Nephron (organoid): ENCODE data around the gene ZC3H12D.

ENCODE experiments used
- H3K27ac Mint-ChIP-seq, 3 experiments: 2 replicates each; pipeline ENCODE4 v1.8.0; 2020; ENCODE audit warnings: mixed read lengths in 3 of 3, mild to moderate bottlenecking in 2 of 3, moderate library complexity in 1 of 3
- H3K27me3 Mint-ChIP-seq: 2 replicates; pipeline ENCODE4 v1.8.0; 2021; ENCODE audit warnings: low read depth, mild to moderate bottlenecking, moderate library complexity, mixed read lengths
- H3K36me3 Mint-ChIP-seq: 2 replicates; pipeline ENCODE4 v1.8.0; 2020; ENCODE audit warnings: low read depth, mixed read lengths
- H3K4me1 Mint-ChIP-seq: 2 replicates; pipeline ENCODE4 v1.8.0; 2020; ENCODE audit warnings: mixed read lengths
- H3K4me3 Mint-ChIP-seq, 3 experiments: 2 replicates each; pipeline ENCODE4 v1.8.0; 2020; ENCODE audit warnings: mild to moderate bottlenecking in 3 of 3, mixed read lengths in 3 of 3, moderate library complexity in 2 of 3
- H3K9me3 Mint-ChIP-seq: 2 replicates; pipeline ENCODE4 v1.8.0; 2020; ENCODE audit warnings: mixed read lengths
- TF ChIP-seq, protein P1 (sequence below), 3 experiments: fragments of 200-600 bp; sonication (generic); IDR thresholded peaks; one replicate each; pipeline ENCODE4 v1.5.0; 2021; ENCODE audit warnings: antibody characterized with exemption in 3 of 3; ENCODE audit not compliant: unreplicated experiment in 3 of 3

ZC3H12D gene

GRCh38 chr6:149451376-149452036 is 33.3 kb downstream of the ZC3H12D start:
- TF ChIP-seq, protein P1, sequence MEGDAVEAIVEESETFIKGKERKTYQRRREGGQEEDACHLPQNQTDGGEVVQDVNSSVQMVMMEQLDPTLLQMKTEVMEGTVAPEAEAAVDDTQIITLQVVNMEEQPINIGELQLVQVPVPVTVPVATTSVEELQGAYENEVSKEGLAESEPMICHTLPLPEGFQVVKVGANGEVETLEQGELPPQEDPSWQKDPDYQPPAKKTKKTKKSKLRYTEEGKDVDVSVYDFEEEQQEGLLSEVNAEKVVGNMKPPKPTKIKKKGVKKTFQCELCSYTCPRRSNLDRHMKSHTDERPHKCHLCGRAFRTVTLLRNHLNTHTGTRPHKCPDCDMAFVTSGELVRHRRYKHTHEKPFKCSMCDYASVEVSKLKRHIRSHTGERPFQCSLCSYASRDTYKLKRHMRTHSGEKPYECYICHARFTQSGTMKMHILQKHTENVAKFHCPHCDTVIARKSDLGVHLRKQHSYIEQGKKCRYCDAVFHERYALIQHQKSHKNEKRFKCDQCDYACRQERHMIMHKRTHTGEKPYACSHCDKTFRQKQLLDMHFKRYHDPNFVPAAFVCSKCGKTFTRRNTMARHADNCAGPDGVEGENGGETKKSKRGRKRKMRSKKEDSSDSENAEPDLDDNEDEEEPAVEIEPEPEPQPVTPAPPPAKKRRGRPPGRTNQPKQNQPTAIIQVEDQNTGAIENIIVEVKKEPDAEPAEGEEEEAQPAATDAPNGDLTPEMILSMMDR (IDR thresholded peaks at IDR 0.05; ENCODE audit: unreplicated experiment in 3 of 3), result no peak
- Mint-ChIP-seq H3K27ac (no peak overlapping the region), H3K4me1 (peaks cover 30% of the 10 kb centered on the region), H3K36me3 (no peaks in the 10 kb centered on the region), H3K9me3 (peaks cover 2% of the 10 kb centered on the region), H3K27me3 (peaks cover 60% of the 10 kb centered on the region), H3K4me3 (peak overlapping the region; percentile 19 to 58 (median 23))

DNA sequence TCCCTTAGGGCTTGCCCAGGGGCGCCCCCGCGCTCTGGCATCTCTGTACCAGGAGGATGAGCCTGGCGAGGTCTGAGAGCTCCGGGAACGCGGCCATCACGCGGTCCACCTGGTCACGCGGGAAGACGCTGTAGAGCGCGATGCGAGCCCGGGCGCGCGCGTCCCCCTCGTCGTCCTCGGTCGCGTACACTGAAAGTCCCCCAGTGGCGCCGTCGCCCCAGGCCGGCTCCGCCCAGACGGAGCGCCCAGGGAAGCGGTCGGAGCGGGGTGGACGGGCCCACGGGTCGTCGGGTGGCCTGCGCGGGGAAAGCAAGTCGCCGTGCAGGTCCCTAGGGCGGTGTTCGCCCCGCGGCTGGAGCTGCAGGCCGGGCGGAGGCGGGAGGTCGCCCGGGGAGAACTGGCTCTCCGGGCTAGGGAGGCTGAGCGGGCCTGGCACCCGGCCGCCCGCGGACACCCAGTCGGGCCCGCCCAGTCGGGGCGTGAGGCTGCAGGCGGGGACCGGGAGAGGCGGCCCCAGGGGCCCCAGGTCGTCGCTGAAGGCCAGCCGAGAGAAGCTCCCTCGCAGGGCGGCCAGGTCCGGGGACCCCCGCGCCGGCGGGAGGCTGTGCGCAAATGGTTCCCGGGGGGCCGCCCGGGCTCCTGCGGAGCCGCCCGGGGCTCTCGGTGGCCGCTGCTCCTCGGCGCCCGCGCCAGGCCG is 34.0 kb downstream of the ZC3H12D start:
- Mint-ChIP-seq H3K4me3 (peak overlapping the region; percentile 66 to 87 (median 69)), H3K36me3 (no peaks in the 10 kb centered on the region), H3K4me1 (peaks cover 37% of the 10 kb centered on the region), H3K9me3 (peaks cover 2% of the 10 kb centered on the region), H3K27ac (no peak overlapping the region), H3K27me3 (peaks cover 64% of the 10 kb centered on the region)
- TF ChIP-seq, protein P1 (IDR thresholded peaks at IDR 0.05; ENCODE audit: unreplicated experiment in 3 of 3), result no peak

- peaks cover 2% of the 10 kb centered on the region for H3K9me3 Mint-ChIP-seq
These were observed 34.8 kb downstream of the ZC3H12D start for GRCh38 chr6:149449831-149450678.

GRCh38 chr6:149448821-149449453 is 35.9 kb downstream of the ZC3H12D start:
- H3K4me1 Mint-ChIP-seq, result peaks cover 35% of the 10 kb centered on the region
- H3K27ac Mint-ChIP-seq, result no peak overlapping the region
- H3K4me3 Mint-ChIP-seq, result no peak overlapping the region
- peaks cover 2% of the 10 kb centered on the region for H3K9me3 Mint-ChIP-seq
- H3K36me3 Mint-ChIP-seq, result no peaks in the 10 kb centered on the region
- H3K27me3 Mint-ChIP-seq, result peaks cover 65% of the 10 kb centered on the region
- TF ChIP-seq, protein P1 (IDR thresholded peaks at IDR 0.05; ENCODE audit: unreplicated experiment in 3 of 3), result no peak

More at GRCh38 chr6:149449831-149450678, 34.8 kb downstream of the ZC3H12D start:
- peak overlapping the region in 1 of 3 experiments; percentile 85 for H3K27ac Mint-ChIP-seq
- H3K36me3 Mint-ChIP-seq, result no peaks in the 10 kb centered on the region
- H3K27me3 Mint-ChIP-seq, result peaks cover 61% of the 10 kb centered on the region
- peak overlapping the region; percentile 69 to 87 (median 80) for H3K4me3 Mint-ChIP-seq
- peaks cover 37% of the 10 kb centered on the region for H3K4me1 Mint-ChIP-seq
- TF ChIP-seq, protein P1 (IDR thresholded peaks at IDR 0.05; ENCODE audit: unreplicated experiment in 3 of 3), result no peak

- H3K36me3 Mint-ChIP-seq, result no peaks in the 10 kb centered on the region
- H3K4me3 Mint-ChIP-seq, result no peak overlapping the region
- peaks cover 2% of the 10 kb centered on the region for H3K9me3 Mint-ChIP-seq
- H3K27ac Mint-ChIP-seq, result peak overlapping the region in 1 of 3 experiments; percentile 83
- TF ChIP-seq, protein P1 (IDR thresholded peaks at IDR 0.05; ENCODE audit: unreplicated experiment in 3 of 3), result no peak
- H3K4me1 Mint-ChIP-seq, result peaks cover 44% of the 10 kb centered on the region
- peaks cover 64% of the 10 kb centered on the region for H3K27me3 Mint-ChIP-seq
These were observed 37.9 kb downstream of the ZC3H12D start for GRCh38 chr6:149446791-149447376.
